Esophagus muscularis mucosa (tissue), 4 donors: ENCODE measurements around the gene ITPKA. TPM values are rescaled to one million over a fixed set of nuclear protein-coding genes. Genes with fewer than 3 reads are reported as not detected.

Experiments used
- DNase-seq: peaks from one replicate; pipeline ENCODE4 v3.0.0-alpha.2; 2017; ENCODE audit errors: extremely low spot score
- H3K27ac ChIP-seq, 4 donors: fragments of 200-600 bp; sonication (generic); replicated peaks in 1 of 4; 1 replicate in 3 of 4; 2 replicates in 1 of 4; pipeline ENCODE4 v1.5.1; 2016 to 2019; ENCODE audit warnings: mild to moderate bottlenecking in 1 of 4
- H3K27me3 ChIP-seq, 4 donors: fragments of 200-600 bp; sonication (generic); one replicate each; pipeline versions ENCODE4 v1.5.1 to v1.6.0; 2016 to 2019
- H3K36me3 ChIP-seq, 4 donors: fragments of 200-600 bp; sonication (generic); one replicate each; pipeline ENCODE4 v1.5.1; 2016 to 2019
- H3K4me1 ChIP-seq, 4 donors: fragments of 200-600 bp; sonication (generic); one replicate each; pipeline ENCODE4 v1.5.1; 2016 to 2019
- H3K4me3 ChIP-seq, 4 donors: fragments of 200-600 bp; sonication (generic); 1 replicate in 2 of 4; 2 replicates in 2 of 4; pipeline ENCODE4 v1.5.1; 2016 to 2019; ENCODE audit warnings: mild to moderate bottlenecking in 4 of 4, moderate library complexity in 1 of 4
- H3K9me3 ChIP-seq, 4 donors: fragments of 200-600 bp; sonication (generic); 1 replicate in 3 of 4; 2 replicates in 1 of 4; pipeline ENCODE4 v1.5.1; 2016 to 2019
- CTCF ChIP-seq, 3 experiments: fragments of 200-600 bp in 2 of 3; fragments of 450-650 bp in 1 of 3; sonication (generic) in 2 of 3; IDR thresholded peaks; one replicate each; pipeline ENCODE4 v1.5.1; 2017 to 2019; ENCODE audit warnings: antibody characterized with exemption in 3 of 3, mild to moderate bottlenecking in 2 of 3, moderate library complexity in 1 of 3
- EP300 ChIP-seq: sonication (generic); formaldehyde crosslinking; IDR thresholded peaks from one replicate; pipeline ENCODE4 v1.6.1; 2017; ENCODE audit warnings: antibody characterized with exemption
- POLR2A ChIP-seq: fragments of 450-650 bp; IDR thresholded peaks from one replicate; pipeline ENCODE4 v1.6.1; 2017; ENCODE audit warnings: antibody characterized with exemption, moderate library complexity, mild to moderate bottlenecking, low read depth
- POLR2AphosphoS5 ChIP-seq, 2 donors: sonication (generic); formaldehyde crosslinking; IDR thresholded peaks; one replicate each; pipeline ENCODE4 v1.6.1; 2017; ENCODE audit warnings: antibody characterized with exemption in 2 of 2
- WGBS: methylation state at CpG from one replicate; pipeline ENCODE4 v1.1.5; 2018; 5-methylcytosine and 5-hydroxymethylcytosine counted together
- intact Hi-C: fragments of 100-400 bp; cut with DNase I; formaldehyde crosslinking; loops from one replicate; pipeline ENCODE4 v1.15.1; 2023
- total RNA-seq, 4 donors: library from RNA; depleted of rRNA; stranded (reverse); fragments of >200 nt; gene quantifications; one replicate each; pipeline versions ENCODE4 v1.1.0 to v1.2.1, GENCODE V29; 2016

Gene ITPKA
- total RNA-seq, 4 donors from 2014 or later: 0.83 to 2.5 (median 0.97) TPM

GRCh38 chr15:41474941-41475340, 18.7 kb upstream of the ITPKA start:
- 92% methylated on average over 2 of the region's 2 CpGs for WGBS
- peaks cover 95 to 100% (median 98%) of the 10 kb centered on the region in 4 donors for H3K36me3 ChIP-seq
- no peaks in the 10 kb centered on the region for H3K9me3 ChIP-seq
- H3K4me1 ChIP-seq: no peaks in the 10 kb centered on the region
- DNase-seq: no peak
- no peak overlapping the region for H3K4me3 ChIP-seq
- TF ChIP-seq POLR2A: no peak
- TF ChIP-seq CTCF (IDR thresholded peaks at IDR 0.05): no peak
- TF ChIP-seq EP300: no peak
- no peak for TF ChIP-seq POLR2AphosphoS5 (IDR thresholded peaks at IDR 0.05)
- intact Hi-C loops: no loop called here
- H3K27ac ChIP-seq: no peak overlapping the region
- no peaks in the 10 kb centered on the region for H3K27me3 ChIP-seq

GRCh38 chr15:41476416-41477048, 17.1 kb upstream of the ITPKA start:
- DNase-seq: no peak
- TF ChIP-seq EP300 (no peak), POLR2A (no peak), POLR2AphosphoS5 (IDR thresholded peaks at IDR 0.05) (no peak), CTCF (IDR thresholded peaks at IDR 0.05) (no peak)
- H3K27me3 ChIP-seq: no peaks in the 10 kb centered on the region
- H3K36me3 ChIP-seq: peaks cover 96 to 100% (median 99%) of the 10 kb centered on the region in 4 donors
- intact Hi-C loops: no loop called here
- H3K4me3 ChIP-seq: no peak overlapping the region
- H3K4me1 ChIP-seq: no peaks in the 10 kb centered on the region
- H3K9me3 ChIP-seq: no peaks in the 10 kb centered on the region
- WGBS: 85% methylated on average over 5 of the region's 5 CpGs
- no peak overlapping the region for H3K27ac ChIP-seq

GRCh38 chr15:41480396-41481140, 13.1 kb upstream of the ITPKA start:
- H3K4me3 ChIP-seq: no peak overlapping the region
- H3K27me3 ChIP-seq: no peaks in the 10 kb centered on the region
- no peak overlapping the region for H3K27ac ChIP-seq
- H3K4me1 ChIP-seq: no peaks in the 10 kb centered on the region
- 73% methylated on average over 12 of the region's 12 CpGs for WGBS
- intact Hi-C loops: no loop called here
- no peak for DNase-seq
- H3K9me3 ChIP-seq: no peaks in the 10 kb centered on the region
- TF ChIP-seq POLR2AphosphoS5 (IDR thresholded peaks at IDR 0.05) (no peak), CTCF (IDR thresholded peaks at IDR 0.05) (no peak), EP300 (no peak), POLR2A (no peak)
- peaks cover 70 to 83% (median 74%) of the 10 kb centered on the region in 4 donors for H3K36me3 ChIP-seq

- 84% methylated on average over 9 of the region's 9 CpGs for WGBS
- Histone ChIP-seq H3K9me3 (no peaks in the 10 kb centered on the region), H3K36me3 (peaks cover 53 to 66% (median 57%) of the 10 kb centered on the region in 4 donors), H3K4me3 (no peak overlapping the region), H3K4me1 (no peaks in the 10 kb centered on the region), H3K27me3 (peaks cover 0 to 13% (median 0%) of the 10 kb centered on the region in 4 donors), H3K27ac (no peak overlapping the region)
- no peak for TF ChIP-seq POLR2A
- TF ChIP-seq POLR2AphosphoS5 (IDR thresholded peaks at IDR 0.05): no peak
- TF ChIP-seq EP300: no peak
- TF ChIP-seq CTCF (IDR thresholded peaks at IDR 0.05): no peak
- intact Hi-C loops: no loop called here
- no peak for DNase-seq
Observed at GRCh38 chr15:41482110-41482877, 11.4 kb upstream of the ITPKA start.
